HG03060 (cell line): ENCODE data around the gene SLC22A23.

ENCODE experiments used
- ATAC-seq: cut with Tn5 transposase; IDR thresholded peaks from one replicate; pipeline ENCODE4 v1.9.1; 2021; ENCODE audit warnings: low read depth, moderate number of reproducible peaks; ENCODE audit not compliant: unreplicated experiment

The SLC22A23 gene

GRCh38 chr6:3480009-3480408 is 23.2 kb upstream of the SLC22A23 start:
- no peak for ATAC-seq

GRCh38 chr6:3473773-3474172 is 16.9 kb upstream of the SLC22A23 start:
- ATAC-seq = no peak

GRCh38 chr6:3471711-3472110 is 14.9 kb upstream of the SLC22A23 start:
- ATAC-seq = no peak

GRCh38 chr6:3471286-3471685 is 14.4 kb upstream of the SLC22A23 start:
- ATAC-seq = no peak

- ATAC-seq = no peak
Observed at GRCh38 chr6:3468585-3468984, 11.7 kb upstream of the SLC22A23 start.

- ATAC-seq = no peak
Observed at GRCh38 chr6:3467996-3468395, 11.1 kb upstream of the SLC22A23 start.

- no peak for ATAC-seq
Observed at GRCh38 chr6:3466488-3467219, 9.8 kb upstream of the SLC22A23 start.

GRCh38 chr6:3460253-3460652 is 3.4 kb upstream of the SLC22A23 start:
- no peak for ATAC-seq

GRCh38 chr6:3458706-3459421 is 2.0 kb upstream of the SLC22A23 start:
- no peak for ATAC-seq

- ATAC-seq = no peak
Observed at GRCh38 chr6:3457710-3458602, 1.1 kb upstream of the SLC22A23 start.

- ATAC-seq = no peak
Observed at GRCh38 chr6:3456395-3456897, 404 bp downstream of the SLC22A23 start.

GRCh38 chr6:3455569-3456394 is 1.1 kb downstream of the SLC22A23 start:
- no peak for ATAC-seq

GRCh38 chr6:3455147-3455568 is 1.7 kb downstream of the SLC22A23 start:
- ATAC-seq = no peak

GRCh38 chr6:3454273-3455010 is 2.4 kb downstream of the SLC22A23 start:
- no peak for ATAC-seq

GRCh38 chr6:3453413-3454272 is 3.2 kb downstream of the SLC22A23 start:
- no peak for ATAC-seq

- no peak for ATAC-seq
Observed at GRCh38 chr6:3451498-3451897, 5.4 kb downstream of the SLC22A23 start.

- no peak for ATAC-seq
Observed at GRCh38 chr6:3450888-3451287, 6.0 kb downstream of the SLC22A23 start.

- no peak for ATAC-seq
Observed at GRCh38 chr6:3449750-3450305, 7.0 kb downstream of the SLC22A23 start.
